Measurements from ENCODE around the gene ERF.

DNA sequence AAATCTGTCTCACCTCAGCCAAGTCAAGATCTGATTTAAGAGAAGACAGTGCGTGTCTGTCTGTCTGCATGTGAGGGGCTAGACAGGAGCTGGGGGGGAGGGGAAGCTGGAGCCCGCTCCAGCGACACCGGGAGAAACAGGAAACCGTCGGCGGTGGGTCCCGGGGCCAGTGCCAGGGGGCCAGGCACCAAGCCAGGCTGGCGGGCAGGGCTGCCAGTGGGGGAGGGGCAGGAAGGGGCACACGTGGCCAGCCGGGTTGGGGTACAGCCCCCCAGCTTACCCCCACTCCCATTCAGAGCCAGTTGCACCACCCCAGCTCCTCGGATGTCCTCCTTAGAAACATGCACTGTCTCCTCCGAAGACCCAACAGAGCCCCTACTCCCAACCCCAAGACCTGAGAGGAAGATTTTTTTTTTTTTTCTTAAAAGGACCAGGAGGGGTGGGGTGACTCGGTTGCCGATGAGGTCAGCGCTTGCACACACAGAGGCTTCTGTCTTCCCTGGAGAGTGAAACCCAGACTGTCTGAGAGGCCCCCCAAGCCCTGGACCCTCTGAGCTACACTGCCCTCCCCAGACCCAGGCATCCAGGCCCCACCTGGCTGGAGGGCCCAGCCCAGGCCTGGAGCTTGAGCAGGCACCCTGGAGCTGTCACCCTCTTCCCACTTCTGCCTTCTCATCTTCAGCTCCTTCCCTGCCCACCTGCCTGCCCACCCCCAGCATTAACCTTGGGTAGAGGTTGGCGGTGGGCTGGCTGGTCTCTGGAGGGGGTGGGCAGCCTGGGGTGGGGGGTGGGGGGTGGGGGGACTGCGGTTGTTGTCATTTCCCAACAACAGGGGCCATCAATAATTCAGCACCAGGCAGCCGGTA lies 4.0 kb downstream of the ERF start:
- TF ChIP-seq POLR2A (IDR thresholded peaks at IDR 0.05; ENCODE audit: low read depth, low read length) (no peak), TAF1 (IDR thresholded peaks at IDR 0.05; ENCODE audit: borderline replicate concordance, low read depth, low read length) (no peak), POLR2AphosphoS5 (IDR thresholded peaks at IDR 0.05; ENCODE audit: low read depth, low read length) (no peak)

Measured in GM12892 (cell line).